Endothelial cell of umbilical vein (primary cell): Measurements from ENCODE around the gene CPLANE2. TPM values are rescaled to one million over a fixed set of nuclear protein-coding genes. Genes with fewer than 3 reads are reported as not detected.
"Not testable (repeated sequence)": the region's sequence is repeated elsewhere in the genome, so short reads cannot be mapped to it uniquely, and the experiment has no call there.

Experiments
- BruUV-seq: library from RNA; stranded (reverse); fragments of 400-500 nt; replicated peaks from 2 replicates; lab custom pipeline; 2021; lab: Mats Ljungman, UMichigan
- CTCF ChIA-PET: fragments of 300-600, 350-600 bp; sonication (Branson Sonifier 250); formaldehyde crosslinking; loops from one replicate; lab custom pipeline; 2021; ENCODE audit warnings: antibody characterized with exemption, inconsistent platforms; lab: Charles Lee
- POLR2A ChIA-PET: fragments of 300-600, 350-600 bp; sonication (Branson Sonifier 250); formaldehyde crosslinking; loops from one replicate; lab custom pipeline; 2021; ENCODE audit warnings: antibody characterized with exemption, inconsistent platforms; lab: Charles Lee
- DNase-seq: peaks from one replicate; pipeline ENCODE4 v3.0.0-alpha.2; 2011; ENCODE audit warnings: low read depth, low spot score
- FAIRE-seq: peaks from 2 replicates; lab custom pipeline; 2011; peaks lifted over from hg19 to GRCh38; lab: Jason Lieb, UNC
- H2AFZ ChIP-seq: 2 replicates; pipeline ENCODE4 v1.6.0; 2012; ENCODE audit warnings: low read depth, low read length, control low read depth, inconsistent platforms
- H3K27ac ChIP-seq: 2 replicates; pipeline ENCODE4 v1.5.1; 2011; ENCODE audit warnings: low read depth, mild to moderate bottlenecking, control low read depth, low read length, moderate library complexity; ENCODE audit not compliant: insufficient read depth
- H3K27me3 ChIP-seq, 2 experiments: 2 replicates each; pipeline versions ENCODE4 v1.6.0 to v1.6.1; 2011; ENCODE audit warnings: low read length in 2 of 2, mixed read lengths in 1 of 2; ENCODE audit not compliant: control insufficient read depth in 2 of 2, insufficient read depth in 2 of 2
- H3K36me3 ChIP-seq, 2 experiments: 2 replicates in 1 of 2; 3 replicates in 1 of 2; pipeline ENCODE4 v1.5.1; 2011; ENCODE audit warnings: low read length in 2 of 2, mild to moderate bottlenecking in 1 of 2, moderate library complexity in 1 of 2; ENCODE audit not compliant: control insufficient read depth in 2 of 2, insufficient read depth in 2 of 2; ENCODE audit errors: extremely low read depth in 1 of 2
- H3K4me1 ChIP-seq: 3 replicates; pipeline ENCODE4 v1.5.1; 2011; ENCODE audit warnings: mild to moderate bottlenecking, low read length; ENCODE audit not compliant: control insufficient read depth, insufficient read depth; ENCODE audit errors: extremely low read depth
- H3K4me2 ChIP-seq: 2 replicates; pipeline ENCODE4 v1.6.1; 2011; ENCODE audit warnings: low read length, control low read depth, mixed read lengths; ENCODE audit not compliant: insufficient read depth
- H3K4me3 ChIP-seq, 3 experiments: fragments of 200-600 bp in 1 of 3; sonication (generic), shearing (Covaris generic) in 1 of 3; replicated peaks in 1 of 3; 2 replicates each; pipeline ENCODE4 v1.5.1; 2011 to 2016; ENCODE audit warnings: control low read depth in 3 of 3, low read length in 3 of 3, mild to moderate bottlenecking in 2 of 3, inconsistent platforms in 1 of 3, low read depth in 1 of 3, moderate library complexity in 1 of 3; ENCODE audit not compliant: insufficient read depth in 1 of 3
- H3K79me2 ChIP-seq: 2 replicates; pipeline ENCODE4 v1.6.0; 2012; ENCODE audit warnings: low read length, inconsistent platforms; ENCODE audit not compliant: control insufficient read depth, insufficient read depth
- H3K9ac ChIP-seq: replicated peaks from 2 replicates; pipeline ENCODE3; 2011; ENCODE audit warnings: low read length, control low read depth; ENCODE audit not compliant: insufficient read depth; ENCODE audit errors: extremely low read depth
- H3K9me1 ChIP-seq: replicated peaks from 3 replicates; pipeline ENCODE4 v1.6.0; 2011; ENCODE audit warnings: mild to moderate bottlenecking, low read length; ENCODE audit not compliant: control insufficient read depth, insufficient read depth; ENCODE audit errors: extremely low read depth
- H3K9me3 ChIP-seq: replicated peaks from 2 replicates; pipeline ENCODE4 v1.5.1; 2012; ENCODE audit warnings: low read length, inconsistent platforms; ENCODE audit not compliant: control insufficient read depth, insufficient read depth
- H4K20me1 ChIP-seq: replicated peaks from 2 replicates; pipeline ENCODE3; 2011; ENCODE audit warnings: mild to moderate bottlenecking, low read length; ENCODE audit not compliant: control insufficient read depth, insufficient read depth; ENCODE audit errors: extremely low read depth
- EZH2 ChIP-seq: IDR thresholded peaks from 2 replicates; pipeline ENCODE4 v1.6.1; 2012; ENCODE audit warnings: borderline replicate concordance, low read depth, mild to moderate bottlenecking, moderate library complexity, low read length, inconsistent platforms; ENCODE audit not compliant: severe bottlenecking
- POLR2A ChIP-seq: IDR thresholded peaks from 2 replicates; pipeline ENCODE4 v1.6.1; 2012; ENCODE audit warnings: low read depth, mild to moderate bottlenecking, control low read depth, low read length
- dilution Hi-C: fragments of 300-500 bp; cut with MboI; formaldehyde crosslinking; loops from one replicate; pipeline ENCODE4 v1.15.0; 2019; ENCODE audit warnings: low sequenced_read_pairs; ENCODE audit not compliant: extremely low pct_ligation_motif_present
- intact Hi-C: fragments of 100-400 bp; cut with micrococcal nuclease; formaldehyde crosslinking; loops from one replicate; pipeline ENCODE4 v1.10.0; 2022
- polyA plus RNA-seq, 4 experiments: library from polyadenylated mRNA; depleted of rRNA in 3 of 4; stranded (reverse) in 3 of 4; unstranded in 1 of 4; fragments of >200 nt; gene quantifications; 2 replicates each; pipeline versions ENCODE4 v1.2.1 to v1.2.3, GENCODE V29; 2011 to 2012; ENCODE audit warnings: missing spikeins in 1 of 4
- total RNA-seq: library from RNA; stranded (reverse); gene quantifications from 2 replicates; pipeline ENCODE4 v1.2.3, GENCODE V29; 2021
- TF ChIP-seq, protein P1 (sequence below), 2 donors: IDR thresholded peaks; 1 replicate in 1 of 2; 2 replicates in 1 of 2; pipeline ENCODE4 v1.5.1; 2011; ENCODE audit warnings: low read length in 2 of 2, mild to moderate bottlenecking in 2 of 2, moderate library complexity in 2 of 2, control low read depth in 1 of 2, inconsistent platforms in 1 of 2, low read depth in 1 of 2; ENCODE audit not compliant: insufficient read depth in 1 of 2; ENCODE audit errors: extremely low read depth in 1 of 2

The CPLANE2 gene
- total and polyA plus RNA-seq, 2 donors (not counting 3 experiments of a cell fraction or from before 2014, with no cell fraction given) = 3.9 to 4.6 TPM

DNA sequence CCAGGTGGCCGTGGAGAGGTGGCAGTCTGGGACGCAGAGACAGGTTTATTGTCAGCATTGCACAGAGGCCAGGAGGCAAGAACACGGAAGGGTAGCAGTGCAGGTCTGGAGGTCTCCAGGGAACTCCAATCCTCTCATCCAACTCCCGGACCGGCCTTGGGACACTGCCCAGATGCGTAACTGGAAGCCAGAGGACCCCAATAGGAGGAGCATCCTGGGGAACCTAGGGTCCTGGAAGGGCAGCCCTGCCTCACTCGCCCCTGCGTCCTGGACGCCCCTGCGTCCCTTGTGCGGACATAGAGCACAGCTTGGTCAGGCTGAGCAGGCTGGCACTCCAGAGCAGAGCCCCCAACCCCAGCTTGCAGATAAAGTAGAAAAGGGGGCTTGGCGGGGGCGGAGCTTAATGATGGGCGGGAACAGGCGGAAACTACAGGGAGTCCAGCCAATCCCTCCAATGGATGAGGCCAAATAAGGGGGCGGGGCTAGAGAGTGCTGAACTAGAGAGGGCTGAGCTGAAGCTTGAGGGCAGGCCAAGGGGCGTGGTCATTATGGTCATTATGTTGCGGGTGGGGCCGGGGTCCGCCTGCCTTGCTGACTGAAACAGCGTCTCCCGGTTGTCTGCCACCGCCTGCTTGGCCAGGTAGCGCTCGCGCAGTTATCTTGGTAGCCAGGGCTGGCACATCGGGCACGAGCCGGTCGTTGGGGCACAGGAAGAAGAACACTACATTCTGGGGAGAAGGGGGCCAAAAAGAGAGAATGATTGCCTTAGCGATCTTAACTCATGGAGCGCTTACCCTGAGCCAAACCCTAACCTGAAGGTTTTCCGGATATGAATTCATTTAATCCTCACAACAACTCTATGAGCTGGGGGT, 20.9 kb downstream of the CPLANE2 start:
- H4K20me1 ChIP-seq = no peaks in the 10 kb centered on the region
- peak overlapping the region; percentile 77 for H3K4me2 ChIP-seq
- H3K36me3 ChIP-seq = no peaks in the 10 kb centered on the region
- peak overlapping the region; percentile 96 for H2AFZ ChIP-seq
- intact Hi-C loops (no loop called here), dilution Hi-C loops (no loop called here)
- no peak overlapping the region for H3K27ac ChIP-seq
- H3K27me3 ChIP-seq = no peaks in the 10 kb centered on the region
- H3K9me1 ChIP-seq = no peaks in the 10 kb centered on the region
- no peaks in the 10 kb centered on the region for H3K9me3 ChIP-seq
- TF ChIP-seq EZH2 = no peak
- no peak for TF ChIP-seq POLR2A
- TF ChIP-seq, protein P1, sequence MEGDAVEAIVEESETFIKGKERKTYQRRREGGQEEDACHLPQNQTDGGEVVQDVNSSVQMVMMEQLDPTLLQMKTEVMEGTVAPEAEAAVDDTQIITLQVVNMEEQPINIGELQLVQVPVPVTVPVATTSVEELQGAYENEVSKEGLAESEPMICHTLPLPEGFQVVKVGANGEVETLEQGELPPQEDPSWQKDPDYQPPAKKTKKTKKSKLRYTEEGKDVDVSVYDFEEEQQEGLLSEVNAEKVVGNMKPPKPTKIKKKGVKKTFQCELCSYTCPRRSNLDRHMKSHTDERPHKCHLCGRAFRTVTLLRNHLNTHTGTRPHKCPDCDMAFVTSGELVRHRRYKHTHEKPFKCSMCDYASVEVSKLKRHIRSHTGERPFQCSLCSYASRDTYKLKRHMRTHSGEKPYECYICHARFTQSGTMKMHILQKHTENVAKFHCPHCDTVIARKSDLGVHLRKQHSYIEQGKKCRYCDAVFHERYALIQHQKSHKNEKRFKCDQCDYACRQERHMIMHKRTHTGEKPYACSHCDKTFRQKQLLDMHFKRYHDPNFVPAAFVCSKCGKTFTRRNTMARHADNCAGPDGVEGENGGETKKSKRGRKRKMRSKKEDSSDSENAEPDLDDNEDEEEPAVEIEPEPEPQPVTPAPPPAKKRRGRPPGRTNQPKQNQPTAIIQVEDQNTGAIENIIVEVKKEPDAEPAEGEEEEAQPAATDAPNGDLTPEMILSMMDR (IDR thresholded peaks at IDR 0.05; ENCODE audit: extremely low read depth in 1 of 2, insufficient read depth in 1 of 2, low read depth in 1 of 2, low read length in 2 of 2) = no peak
- CTCF ChIA-PET = interaction anchor here (0.6 to 3.1 kb wide), 7 partner anchors 9 to 184 kb away, joined by 3 to 15 read pairs (median 8); no protein-coding TSS in a partner anchor
- no peak overlapping the region for H3K9ac ChIP-seq
- DNase-seq = peak; percentile 81
- FAIRE-seq = peak; percentile 71
- H3K4me3 ChIP-seq = peak overlapping the region; percentile 22 to 58 (median 32)
- POLR2A ChIA-PET = interaction anchor here (1.1 to 1.6 kb wide), 3 partner anchors 9 to 32 kb away, joined by 3 to 8 read pairs (median 4); no protein-coding TSS in a partner anchor
- no TSS peak for BruUV-seq
- peaks cover 8% of the 10 kb centered on the region for H3K4me1 ChIP-seq
- no peaks in the 10 kb centered on the region for H3K79me2 ChIP-seq

DNA sequence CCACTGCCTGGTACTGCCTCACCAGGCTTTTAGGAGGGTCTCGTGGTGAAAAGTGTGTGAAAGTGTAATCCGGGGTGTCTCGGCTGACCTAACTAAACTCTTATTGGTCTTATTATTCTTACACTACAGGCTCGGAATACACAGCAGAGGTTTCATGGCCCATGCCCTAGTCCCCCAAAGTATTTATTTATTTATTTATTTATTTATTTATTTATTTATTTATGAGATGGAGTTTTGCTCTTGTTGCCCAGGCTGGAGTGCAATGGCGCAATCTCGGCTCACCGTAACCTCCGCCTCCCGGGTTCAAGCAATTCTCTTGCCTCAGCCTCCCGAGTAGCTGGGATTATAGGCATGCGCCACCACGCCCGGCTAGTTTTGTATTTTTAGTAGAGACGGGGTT, 21.7 kb downstream of the CPLANE2 start:
- DNase-seq, H2AFZ ChIP-seq, H3K27ac ChIP-seq, H3K9me3 ChIP-seq, intact Hi-C loops, H4K20me1 ChIP-seq, H3K9ac ChIP-seq, BruUV-seq, dilution Hi-C loops, H3K4me2 ChIP-seq, CTCF ChIA-PET, H3K9me1 ChIP-seq, H3K4me1 ChIP-seq, H3K79me2 ChIP-seq, H3K36me3 ChIP-seq, FAIRE-seq, H3K27me3 ChIP-seq, H3K4me3 ChIP-seq: not testable (repeated sequence)
- POLR2A ChIA-PET = interaction anchor here (1.6 kb wide), 1 partner anchor 8 kb away, joined by 8 read pairs; no protein-coding TSS in a partner anchor

DNA sequence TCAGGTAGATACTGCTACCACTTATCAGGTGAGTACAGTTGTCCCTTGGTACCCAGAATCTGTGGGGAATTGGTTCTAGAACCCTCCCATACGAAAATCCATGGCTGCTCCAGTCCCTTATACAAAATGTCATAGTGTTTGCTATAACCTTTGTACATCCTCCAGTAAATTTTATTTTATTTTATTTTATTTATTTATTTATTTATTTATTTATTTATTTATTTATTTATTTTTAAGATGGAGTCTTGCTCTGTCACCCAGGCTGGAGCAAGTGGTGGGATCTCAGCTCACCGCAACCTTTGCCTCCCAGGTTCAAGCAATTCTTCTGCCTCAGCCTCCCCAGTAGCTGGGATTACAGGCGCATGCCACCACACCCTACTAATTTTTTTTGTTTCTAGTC, 23.4 kb downstream of the CPLANE2 start:
- H3K4me1 ChIP-seq, H3K79me2 ChIP-seq, DNase-seq, CTCF ChIA-PET, H3K9me3 ChIP-seq, H4K20me1 ChIP-seq, FAIRE-seq, BruUV-seq, H3K4me3 ChIP-seq, H3K9ac ChIP-seq, H2AFZ ChIP-seq, H3K27ac ChIP-seq, dilution Hi-C loops, H3K4me2 ChIP-seq, H3K9me1 ChIP-seq, H3K27me3 ChIP-seq, intact Hi-C loops, H3K36me3 ChIP-seq, POLR2A ChIA-PET: not testable (repeated sequence)
